ENCODE results near the gene CRTC1.

CRTC1 gene

GRCh38 chr19:18653853-18654252 lies 29.6 kb upstream of the CRTC1 start:
- no peak for DNase-seq (ENCODE audit: low spot score)

- no peak for DNase-seq (ENCODE audit: low spot score)
Observed at GRCh38 chr19:18654469-18654868, 29.0 kb upstream of the CRTC1 start.

GRCh38 chr19:18655173-18655844 lies 28.2 kb upstream of the CRTC1 start:
- DNase-seq (ENCODE audit: low spot score), result no peak

GRCh38 chr19:18656337-18657086 lies 27.0 kb upstream of the CRTC1 start:
- DNase-seq (ENCODE audit: low spot score), result no peak

- DNase-seq (ENCODE audit: low spot score), result no peak
Observed at GRCh38 chr19:18657590-18658365, 25.7 kb upstream of the CRTC1 start.

GRCh38 chr19:18658366-18658855 lies 25.1 kb upstream of the CRTC1 start:
- DNase-seq (ENCODE audit: low spot score), result no peak

- no peak for DNase-seq (ENCODE audit: low spot score)
Observed at GRCh38 chr19:18659281-18660050, 24.0 kb upstream of the CRTC1 start.

- no peak for DNase-seq (ENCODE audit: low spot score)
Observed at GRCh38 chr19:18660051-18660910, 23.2 kb upstream of the CRTC1 start.

GRCh38 chr19:18660939-18661670 lies 22.4 kb upstream of the CRTC1 start:
- no peak for DNase-seq (ENCODE audit: low spot score)

GRCh38 chr19:18662972-18663732 lies 20.3 kb upstream of the CRTC1 start:
- DNase-seq (ENCODE audit: low spot score), result no peak

- no peak for DNase-seq (ENCODE audit: low spot score)
Observed at GRCh38 chr19:18663940-18664530, 19.4 kb upstream of the CRTC1 start.

- no peak for DNase-seq (ENCODE audit: low spot score)
Observed at GRCh38 chr19:18665771-18666202, 17.7 kb upstream of the CRTC1 start.

- DNase-seq (ENCODE audit: low spot score), result no peak
Observed at GRCh38 chr19:18666317-18666716, 17.2 kb upstream of the CRTC1 start.

- no peak for DNase-seq (ENCODE audit: low spot score)
Observed at GRCh38 chr19:18666784-18667183, 16.7 kb upstream of the CRTC1 start.

GRCh38 chr19:18667531-18668251 lies 15.8 kb upstream of the CRTC1 start:
- no peak for DNase-seq (ENCODE audit: low spot score)

- no peak for DNase-seq (ENCODE audit: low spot score)
Observed at GRCh38 chr19:18668252-18668631, 15.2 kb upstream of the CRTC1 start.

GRCh38 chr19:18668744-18669523 lies 14.5 kb upstream of the CRTC1 start:
- no peak for DNase-seq (ENCODE audit: low spot score)

- DNase-seq (ENCODE audit: low spot score), result no peak
Observed at GRCh38 chr19:18669524-18669817, 14.0 kb upstream of the CRTC1 start.
